MCF 10A (cell line): ENCODE data around the gene TMEM123. TPM values are rescaled to one million over a fixed set of nuclear protein-coding genes. Genes with fewer than 3 reads are reported as not detected.

Source experiments
- BruUV-seq: library from RNA; stranded (reverse); fragments of 400-500 nt; replicated peaks from 2 replicates; lab custom pipeline; 2021; lab: Mats Ljungman, UMichigan
- CTCF ChIA-PET: fragments of 300-600 bp; sonication (Branson Sonifier 250); formaldehyde crosslinking; extraction: SDS; loops from one replicate; lab custom pipeline; 2021; ENCODE audit warnings: antibody characterized with exemption, inconsistent platforms; lab: Yijun Ruan, JAX
- POLR2A ChIA-PET: fragments of 300-600, 350-650 bp; sonication (Branson Sonifier 250); formaldehyde crosslinking; extraction: SDS; loops from one replicate; lab custom pipeline; 2020; ENCODE audit warnings: antibody characterized with exemption, inconsistent platforms; lab: Yijun Ruan, JAX
- DNase-seq: peaks from one replicate; pipeline ENCODE4 v3.0.0-alpha.2; 2018; ENCODE audit not compliant: unreplicated experiment
- H3K27ac Mint-ChIP-seq: one replicate; pipeline ENCODE4 v1.8.0; 2022; ENCODE audit warnings: mild to moderate bottlenecking, low read depth, mixed read lengths; ENCODE audit not compliant: unreplicated experiment
- H3K27me3 Mint-ChIP-seq: one replicate; pipeline ENCODE4 v1.8.0; 2022; ENCODE audit warnings: mixed read lengths; ENCODE audit not compliant: insufficient read depth, unreplicated experiment
- H3K36me3 Mint-ChIP-seq: one replicate; pipeline ENCODE4 v1.8.0; 2022; ENCODE audit warnings: mild to moderate bottlenecking, moderate library complexity, mixed read lengths; ENCODE audit not compliant: insufficient read depth, unreplicated experiment
- H3K4me1 Mint-ChIP-seq: one replicate; pipeline ENCODE4 v1.8.0; 2022; ENCODE audit warnings: mixed read lengths; ENCODE audit not compliant: insufficient read depth, unreplicated experiment
- H3K4me3 Mint-ChIP-seq: one replicate; pipeline ENCODE4 v1.8.0; 2022; ENCODE audit warnings: mild to moderate bottlenecking, moderate library complexity, mixed read lengths; ENCODE audit not compliant: unreplicated experiment
- H3K9me3 Mint-ChIP-seq: one replicate; pipeline ENCODE4 v1.8.0; 2022; ENCODE audit warnings: mixed read lengths; ENCODE audit not compliant: unreplicated experiment
- intact Hi-C: fragments of 100-400 bp; cut with micrococcal nuclease; formaldehyde crosslinking; loops from 2 replicates; pipeline ENCODE4 v1.14.1; 2022
- total RNA-seq: library from RNA; stranded (reverse); gene quantifications from 2 replicates; pipeline ENCODE4 v1.2.3, GENCODE V29; 2022
- TF ChIP-seq, protein P1 (sequence below): fragments of 200-600 bp; IDR thresholded peaks from one replicate; pipeline ENCODE4 v1.8.0; 2022; ENCODE audit warnings: antibody characterized with exemption, mild to moderate bottlenecking; ENCODE audit not compliant: unreplicated experiment

Gene TMEM123
- total RNA-seq, 1 experiment from 2014 or later: 134 TPM

- H3K4me3 Mint-ChIP-seq: no peak overlapping the region
- ChIA-PET CTCF (interaction anchor here (0.7 to 3.7 kb wide), 6 partner anchors 16 to 167 kb away, joined by 3 to 25 read pairs (median 9); no protein-coding TSS in a partner anchor), POLR2A (interaction anchor here (0.5 to 1.3 kb wide), 3 partner anchors 16 to 112 kb away, joined by 3 read pairs; no protein-coding TSS in a partner anchor)
- BruUV-seq: no TSS peak
- intact Hi-C loops: no loop called here
- no peaks in the 10 kb centered on the region for H3K36me3 Mint-ChIP-seq
- no peaks in the 10 kb centered on the region for H3K9me3 Mint-ChIP-seq
- no peaks in the 10 kb centered on the region for H3K27me3 Mint-ChIP-seq
- TF ChIP-seq, protein P1, sequence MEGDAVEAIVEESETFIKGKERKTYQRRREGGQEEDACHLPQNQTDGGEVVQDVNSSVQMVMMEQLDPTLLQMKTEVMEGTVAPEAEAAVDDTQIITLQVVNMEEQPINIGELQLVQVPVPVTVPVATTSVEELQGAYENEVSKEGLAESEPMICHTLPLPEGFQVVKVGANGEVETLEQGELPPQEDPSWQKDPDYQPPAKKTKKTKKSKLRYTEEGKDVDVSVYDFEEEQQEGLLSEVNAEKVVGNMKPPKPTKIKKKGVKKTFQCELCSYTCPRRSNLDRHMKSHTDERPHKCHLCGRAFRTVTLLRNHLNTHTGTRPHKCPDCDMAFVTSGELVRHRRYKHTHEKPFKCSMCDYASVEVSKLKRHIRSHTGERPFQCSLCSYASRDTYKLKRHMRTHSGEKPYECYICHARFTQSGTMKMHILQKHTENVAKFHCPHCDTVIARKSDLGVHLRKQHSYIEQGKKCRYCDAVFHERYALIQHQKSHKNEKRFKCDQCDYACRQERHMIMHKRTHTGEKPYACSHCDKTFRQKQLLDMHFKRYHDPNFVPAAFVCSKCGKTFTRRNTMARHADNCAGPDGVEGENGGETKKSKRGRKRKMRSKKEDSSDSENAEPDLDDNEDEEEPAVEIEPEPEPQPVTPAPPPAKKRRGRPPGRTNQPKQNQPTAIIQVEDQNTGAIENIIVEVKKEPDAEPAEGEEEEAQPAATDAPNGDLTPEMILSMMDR: no peak
- no peak overlapping the region for H3K27ac Mint-ChIP-seq
- peaks cover 14% of the 10 kb centered on the region for H3K4me1 Mint-ChIP-seq
- DNase-seq: no peak
Observed at GRCh38 chr11:102499151-102499550, 46.6 kb upstream of the TMEM123 start.

GRCh38 chr11:102497061-102497460 is 44.5 kb upstream of the TMEM123 start:
- Mint-ChIP-seq H3K9me3 (no peaks in the 10 kb centered on the region), H3K4me3 (no peak overlapping the region), H3K27ac (no peak overlapping the region), H3K27me3 (no peaks in the 10 kb centered on the region), H3K4me1 (peaks cover 17% of the 10 kb centered on the region), H3K36me3 (no peaks in the 10 kb centered on the region)
- ChIA-PET POLR2A (interaction anchor here (0.9 to 1.5 kb wide), 2 partner anchors 37 to 45 kb away, joined by 4 to 6 read pairs; no protein-coding TSS in a partner anchor), CTCF (interaction anchor here (0.7 to 1.8 kb wide), 10 partner anchors 10 to 204 kb away, joined by 3 to 54 read pairs (median 6); partner anchors contain the start of gene MMP7)
- BruUV-seq: no TSS peak
- intact Hi-C loops: no loop called here
- TF ChIP-seq, protein P1: no peak
- no peak for DNase-seq

DNA sequence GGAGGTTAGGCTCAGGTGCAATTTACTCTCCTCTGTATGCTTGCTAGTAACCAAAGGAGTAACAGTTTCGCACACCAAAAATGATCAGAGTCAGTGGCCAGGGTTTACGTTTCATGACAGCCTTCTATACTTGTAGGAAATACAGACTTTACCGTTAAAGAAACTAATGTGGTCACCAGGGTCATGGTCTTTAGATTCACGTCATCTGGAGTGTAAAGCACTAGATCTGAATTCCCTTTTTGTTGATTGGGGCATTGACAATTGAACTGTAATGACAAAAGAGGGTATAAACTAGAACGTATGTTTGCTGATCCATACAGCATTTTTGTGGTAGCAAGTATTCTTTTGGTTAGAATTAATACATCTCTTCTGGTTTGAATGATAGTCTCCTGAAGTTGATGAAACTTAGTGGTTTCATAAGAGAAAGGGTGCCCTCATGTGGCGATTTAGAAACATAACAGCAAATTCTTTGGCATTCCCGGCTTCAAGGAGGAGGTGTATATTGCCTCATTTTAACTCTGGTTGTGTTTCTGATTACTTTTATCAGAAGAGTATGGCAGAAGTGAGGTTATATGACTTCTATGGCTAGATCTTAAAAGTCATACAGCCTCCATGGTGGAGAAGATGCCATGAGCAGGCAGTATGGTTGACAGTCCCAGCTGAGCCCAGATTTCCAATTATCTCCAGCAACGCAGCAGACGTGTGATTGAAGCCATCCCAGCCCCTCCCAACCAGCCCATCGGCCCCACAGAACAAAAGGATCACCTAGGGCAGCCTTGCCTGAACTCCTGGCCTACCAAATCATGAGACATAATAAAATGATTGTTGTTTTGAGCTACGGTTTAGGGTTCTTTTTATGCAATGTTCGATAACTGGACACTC is 42.8 kb upstream of the TMEM123 start:
- no peak overlapping the region for H3K4me3 Mint-ChIP-seq
- TF ChIP-seq, protein P1: no peak
- DNase-seq: peak; percentile 93
- ChIA-PET POLR2A (interaction anchor here (0.5 to 1.5 kb wide), 11 partner anchors 18 to 189 kb away, joined by 3 to 6 read pairs (median 3); no protein-coding TSS in a partner anchor), CTCF (interaction anchor here (0.6 to 1.8 kb wide), 56 partner anchors 8 to 269 kb away, joined by 3 to 54 read pairs (median 4); partner anchors contain the start of gene MMP7)
- no TSS peak for BruUV-seq
- H3K4me1 Mint-ChIP-seq: peaks cover 17% of the 10 kb centered on the region
- H3K27ac Mint-ChIP-seq: no peak overlapping the region
- H3K27me3 Mint-ChIP-seq: no peaks in the 10 kb centered on the region
- H3K36me3 Mint-ChIP-seq: no peaks in the 10 kb centered on the region
- intact Hi-C loops: loop anchor here (1.0 to 2.0 kb wide), 7 partner anchors 43 to 207 kb away; partner anchors contain the start of genes BIRC2 and TMEM123
- H3K9me3 Mint-ChIP-seq: no peaks in the 10 kb centered on the region

- Mint-ChIP-seq H3K9me3 (no peaks in the 10 kb centered on the region), H3K27me3 (no peaks in the 10 kb centered on the region), H3K4me1 (peaks cover 17% of the 10 kb centered on the region), H3K36me3 (no peaks in the 10 kb centered on the region), H3K4me3 (no peak overlapping the region), H3K27ac (no peak overlapping the region)
- DNase-seq: peak; percentile 80
- TF ChIP-seq, protein P1: no peak
- ChIA-PET POLR2A (interaction anchor here (0.8 to 1.5 kb wide), 4 partner anchors 9 to 104 kb away, joined by 3 to 4 read pairs (median 3); no protein-coding TSS in a partner anchor), CTCF (interaction anchor here (0.7 to 3.7 kb wide), 8 partner anchors 10 to 200 kb away, joined by 3 to 31 read pairs (median 4); no protein-coding TSS in a partner anchor)
- no TSS peak for BruUV-seq
- intact Hi-C loops: loop anchor here (2.0 kb wide), 1 partner anchor 41 kb away; the partner anchor contains the start of gene TMEM123
Observed at GRCh38 chr11:102494216-102494615, 41.7 kb upstream of the TMEM123 start.
